SU-DHL-6 (cell line): ENCODE results near the gene LDB3.

Source experiments
- H2AFZ ChIP-seq: fragments of 200-600 bp; sonication (generic); 2 replicates; pipeline ENCODE4 v1.6.1; 2014; ENCODE audit warnings: low read depth, mild to moderate bottlenecking, moderate library complexity, mixed read lengths, antibody characterized with exemption, low read length; ENCODE audit not compliant: severe bottlenecking
- H3F3A ChIP-seq: fragments of 200-600 bp; shearing (Covaris generic); 2 replicates; pipeline ENCODE4 v1.6.0; 2016; ENCODE audit warnings: antibody characterized with exemption, mild to moderate bottlenecking; ENCODE audit not compliant: insufficient read depth
- H3K27ac ChIP-seq: fragments of 200-600 bp; sonication (generic); 2 replicates; pipeline ENCODE4 v1.5.1; 2016; ENCODE audit warnings: low read depth, mild to moderate bottlenecking, low read length, moderate library complexity, mixed read lengths
- H3K27me3 ChIP-seq: fragments of 200-600 bp; sonication (generic), shearing (Covaris generic); 2 replicates; pipeline ENCODE4 v1.6.0; 2014; ENCODE audit warnings: mild to moderate bottlenecking, low read length
- H3K36me3 ChIP-seq: fragments of 200-600 bp; sonication (generic); 2 replicates; pipeline ENCODE4 v1.6.1; 2014; ENCODE audit warnings: mild to moderate bottlenecking, low read length, mixed read lengths
- H3K4me2 ChIP-seq: fragments of 300-600, 200-600 bp; shearing (Covaris generic), sonication (generic); 2 replicates; pipeline ENCODE4 v1.6.0; 2014; ENCODE audit warnings: low read length, low read depth, mild to moderate bottlenecking; ENCODE audit not compliant: poor library complexity, severe bottlenecking
- H3K4me3 ChIP-seq: fragments of 200-600 bp; sonication (generic); 2 replicates; pipeline ENCODE4 v1.5.1; 2014; ENCODE audit warnings: antibody characterized with exemption, low read length, mild to moderate bottlenecking, mixed read lengths; ENCODE audit not compliant: insufficient read depth, poor library complexity, severe bottlenecking
- H3K79me2 ChIP-seq: fragments of 200-600 bp; sonication (generic); 2 replicates; pipeline ENCODE4 v1.6.1; 2014; ENCODE audit warnings: mild to moderate bottlenecking, low read length, moderate library complexity; ENCODE audit not compliant: insufficient read depth
- H3K9ac ChIP-seq: fragments of 200-600 bp; sonication (generic); 2 replicates; pipeline ENCODE4 v1.7.0; 2014; ENCODE audit warnings: mild to moderate bottlenecking, low read length
- H3K9me2 ChIP-seq: fragments of 200-600 bp; sonication (generic); replicated peaks from 2 replicates; pipeline ENCODE4 v1.6.1; 2014; ENCODE audit warnings: low read length; ENCODE audit not compliant: insufficient read depth
- H3K9me3 ChIP-seq: fragments of 200-600 bp; sonication (generic); 2 replicates; pipeline ENCODE4 v1.6.1; 2014; ENCODE audit warnings: low read length, mixed read lengths; ENCODE audit not compliant: insufficient read depth
- H4K20me1 ChIP-seq: fragments of 200-600 bp; sonication (generic); 2 replicates; pipeline ENCODE4 v1.6.1; 2014; ENCODE audit warnings: low read depth, mild to moderate bottlenecking, antibody characterized with exemption, low read length, moderate library complexity, mixed read lengths
- EZH2phosphoT487 ChIP-seq: fragments of 200-600 bp; sonication (generic), shearing (Covaris generic); conservative IDR thresholded peaks from 2 replicates; pipeline ENCODE4 v1.6.1; 2018; ENCODE audit warnings: mild to moderate bottlenecking, antibody characterized with exemption, low read length, moderate library complexity, mixed read lengths
- TF ChIP-seq, protein P1 (sequence below): fragments of 200-600 bp; sonication (generic); IDR thresholded peaks from one replicate; pipeline ENCODE4 v1.5.1; 2017; ENCODE audit warnings: antibody characterized with exemption, mild to moderate bottlenecking, low read length, moderate library complexity; ENCODE audit not compliant: insufficient read depth, poor library complexity, severe bottlenecking

Gene LDB3

DNA sequence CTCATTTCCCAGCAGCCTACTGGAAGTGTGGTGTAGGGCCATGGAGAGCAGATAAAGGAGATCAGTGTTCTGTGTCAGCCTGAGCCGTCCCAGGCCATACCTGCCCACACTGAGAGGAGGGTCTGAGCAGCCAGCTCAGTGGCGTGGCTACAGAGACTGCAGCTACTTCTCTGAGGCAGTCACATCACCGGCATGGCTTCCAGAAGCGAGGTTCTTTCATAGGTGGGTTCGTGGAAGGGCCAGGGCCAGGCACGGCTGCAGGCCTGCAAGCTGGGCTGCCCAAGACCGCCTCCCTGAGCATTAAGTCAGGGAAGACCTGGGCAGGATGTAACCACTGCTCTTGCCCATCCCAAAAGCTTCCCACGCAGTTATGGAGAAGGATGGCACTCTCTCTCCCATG is 34.9 kb downstream of the LDB3 start:
- no peaks in the 10 kb centered on the region for H3K27me3 ChIP-seq

DNA sequence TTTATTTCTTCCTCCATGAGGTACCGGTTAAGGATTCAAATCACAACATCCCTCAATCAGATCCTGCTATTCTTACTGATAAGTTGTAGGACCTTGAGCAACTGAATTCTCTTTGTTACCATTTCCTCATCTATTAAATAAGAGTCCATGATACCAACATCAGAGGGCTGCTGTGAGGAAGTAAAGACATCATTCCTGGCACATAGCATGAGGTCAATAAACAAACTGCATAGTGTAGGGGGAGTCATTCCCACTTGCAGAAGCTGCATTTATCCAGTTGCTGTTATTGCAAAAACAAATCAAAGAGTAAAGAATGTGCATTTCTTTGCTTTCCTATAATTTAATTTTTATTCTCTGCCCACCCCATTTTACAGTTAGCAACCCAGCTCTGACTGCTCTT is 36.8 kb downstream of the LDB3 start:
- Histone ChIP-seq H4K20me1 (no peaks in the 10 kb centered on the region), H3K27me3 (no peaks in the 10 kb centered on the region), H3K36me3 (no peaks in the 10 kb centered on the region), H3K4me3 (no peak overlapping the region), H3F3A (no peaks in the 10 kb centered on the region), H3K9me2 (no peaks in the 10 kb centered on the region), H3K79me2 (no peaks in the 10 kb centered on the region), H3K4me2 (no peak overlapping the region), H3K9ac (no peak overlapping the region), H3K9me3 (no peaks in the 10 kb centered on the region), H3K27ac (no peak overlapping the region), H2AFZ (no peak overlapping the region)
- no peak for TF ChIP-seq EZH2phosphoT487
- TF ChIP-seq, protein P1, sequence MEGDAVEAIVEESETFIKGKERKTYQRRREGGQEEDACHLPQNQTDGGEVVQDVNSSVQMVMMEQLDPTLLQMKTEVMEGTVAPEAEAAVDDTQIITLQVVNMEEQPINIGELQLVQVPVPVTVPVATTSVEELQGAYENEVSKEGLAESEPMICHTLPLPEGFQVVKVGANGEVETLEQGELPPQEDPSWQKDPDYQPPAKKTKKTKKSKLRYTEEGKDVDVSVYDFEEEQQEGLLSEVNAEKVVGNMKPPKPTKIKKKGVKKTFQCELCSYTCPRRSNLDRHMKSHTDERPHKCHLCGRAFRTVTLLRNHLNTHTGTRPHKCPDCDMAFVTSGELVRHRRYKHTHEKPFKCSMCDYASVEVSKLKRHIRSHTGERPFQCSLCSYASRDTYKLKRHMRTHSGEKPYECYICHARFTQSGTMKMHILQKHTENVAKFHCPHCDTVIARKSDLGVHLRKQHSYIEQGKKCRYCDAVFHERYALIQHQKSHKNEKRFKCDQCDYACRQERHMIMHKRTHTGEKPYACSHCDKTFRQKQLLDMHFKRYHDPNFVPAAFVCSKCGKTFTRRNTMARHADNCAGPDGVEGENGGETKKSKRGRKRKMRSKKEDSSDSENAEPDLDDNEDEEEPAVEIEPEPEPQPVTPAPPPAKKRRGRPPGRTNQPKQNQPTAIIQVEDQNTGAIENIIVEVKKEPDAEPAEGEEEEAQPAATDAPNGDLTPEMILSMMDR = no peak

More for the DNA sequence above, 34.9 kb downstream of the LDB3 start:
- H3F3A ChIP-seq = no peaks in the 10 kb centered on the region
- no peak overlapping the region for H2AFZ ChIP-seq
- no peak overlapping the region for H3K9ac ChIP-seq
- H3K9me3 ChIP-seq = no peaks in the 10 kb centered on the region
- no peaks in the 10 kb centered on the region for H3K36me3 ChIP-seq
- TF ChIP-seq, protein P1 = no peak
- no peak for TF ChIP-seq EZH2phosphoT487
- no peaks in the 10 kb centered on the region for H3K79me2 ChIP-seq
- H3K9me2 ChIP-seq = no peaks in the 10 kb centered on the region
- no peak overlapping the region for H3K27ac ChIP-seq
- no peak overlapping the region for H3K4me2 ChIP-seq
- no peaks in the 10 kb centered on the region for H4K20me1 ChIP-seq
- no peak overlapping the region for H3K4me3 ChIP-seq

- no peak overlapping the region for H3K4me2 ChIP-seq
- no peaks in the 10 kb centered on the region for H3K36me3 ChIP-seq
- H3K79me2 ChIP-seq = no peaks in the 10 kb centered on the region
- H3F3A ChIP-seq = no peaks in the 10 kb centered on the region
- H3K4me3 ChIP-seq = no peak overlapping the region
- no peak overlapping the region for H3K9ac ChIP-seq
- no peaks in the 10 kb centered on the region for H3K9me3 ChIP-seq
- TF ChIP-seq, protein P1 = no peak
- no peak for TF ChIP-seq EZH2phosphoT487
- H3K27ac ChIP-seq = no peak overlapping the region
- no peaks in the 10 kb centered on the region for H4K20me1 ChIP-seq
- H3K27me3 ChIP-seq = no peaks in the 10 kb centered on the region
- H2AFZ ChIP-seq = no peak overlapping the region
- no peaks in the 10 kb centered on the region for H3K9me2 ChIP-seq
Measured at GRCh38 chr10:86705905-86706304, 37.6 kb downstream of the LDB3 start.
